Measurements from ENCODE around the gene MRPL21. TPM values are rescaled to one million over a fixed set of nuclear protein-coding genes. Genes with fewer than 3 reads are reported as not detected.

The MRPL21 gene
- total RNA-seq, 1 donor from 2014 or later, result 52.5 TPM

DNA sequence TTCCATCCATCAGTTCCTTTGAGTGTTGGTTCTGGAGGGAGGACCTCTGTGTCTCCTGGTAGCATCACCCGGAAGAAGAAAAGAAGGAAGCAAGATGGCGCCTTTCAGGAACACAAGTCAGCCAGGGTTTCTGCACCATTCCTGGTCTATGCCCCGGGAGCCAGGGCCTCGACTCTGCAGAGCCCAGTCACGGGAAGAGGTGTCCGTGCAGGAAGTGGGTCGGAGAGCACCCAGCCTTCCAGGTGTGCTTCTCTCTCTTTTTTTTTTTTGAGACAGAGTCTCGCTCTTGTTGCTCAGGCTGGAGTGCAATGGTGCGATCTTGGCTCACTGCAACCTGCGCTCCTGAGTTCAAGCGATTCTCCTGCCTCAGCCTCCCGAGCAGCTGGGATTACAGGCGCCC, 21.2 kb downstream of the MRPL21 start:
- Mint-ChIP-seq H3K27ac (no peak overlapping the region), H3K36me3 (peaks cover 15% of the 10 kb centered on the region), H3K4me3 (no peak overlapping the region), H3K27me3 (ENCODE audit: low read depth) (no peaks in the 10 kb centered on the region), H3K9me3 (no peaks in the 10 kb centered on the region), H3K4me1 (no peaks in the 10 kb centered on the region)
- DNase-seq (ENCODE audit: low spot score in 2 of 2, unreplicated experiment in 2 of 2), result no peak
- TF ChIP-seq, protein P1, sequence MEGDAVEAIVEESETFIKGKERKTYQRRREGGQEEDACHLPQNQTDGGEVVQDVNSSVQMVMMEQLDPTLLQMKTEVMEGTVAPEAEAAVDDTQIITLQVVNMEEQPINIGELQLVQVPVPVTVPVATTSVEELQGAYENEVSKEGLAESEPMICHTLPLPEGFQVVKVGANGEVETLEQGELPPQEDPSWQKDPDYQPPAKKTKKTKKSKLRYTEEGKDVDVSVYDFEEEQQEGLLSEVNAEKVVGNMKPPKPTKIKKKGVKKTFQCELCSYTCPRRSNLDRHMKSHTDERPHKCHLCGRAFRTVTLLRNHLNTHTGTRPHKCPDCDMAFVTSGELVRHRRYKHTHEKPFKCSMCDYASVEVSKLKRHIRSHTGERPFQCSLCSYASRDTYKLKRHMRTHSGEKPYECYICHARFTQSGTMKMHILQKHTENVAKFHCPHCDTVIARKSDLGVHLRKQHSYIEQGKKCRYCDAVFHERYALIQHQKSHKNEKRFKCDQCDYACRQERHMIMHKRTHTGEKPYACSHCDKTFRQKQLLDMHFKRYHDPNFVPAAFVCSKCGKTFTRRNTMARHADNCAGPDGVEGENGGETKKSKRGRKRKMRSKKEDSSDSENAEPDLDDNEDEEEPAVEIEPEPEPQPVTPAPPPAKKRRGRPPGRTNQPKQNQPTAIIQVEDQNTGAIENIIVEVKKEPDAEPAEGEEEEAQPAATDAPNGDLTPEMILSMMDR (IDR thresholded peaks at IDR 0.05; ENCODE audit: unreplicated experiment), result no peak

DNA sequence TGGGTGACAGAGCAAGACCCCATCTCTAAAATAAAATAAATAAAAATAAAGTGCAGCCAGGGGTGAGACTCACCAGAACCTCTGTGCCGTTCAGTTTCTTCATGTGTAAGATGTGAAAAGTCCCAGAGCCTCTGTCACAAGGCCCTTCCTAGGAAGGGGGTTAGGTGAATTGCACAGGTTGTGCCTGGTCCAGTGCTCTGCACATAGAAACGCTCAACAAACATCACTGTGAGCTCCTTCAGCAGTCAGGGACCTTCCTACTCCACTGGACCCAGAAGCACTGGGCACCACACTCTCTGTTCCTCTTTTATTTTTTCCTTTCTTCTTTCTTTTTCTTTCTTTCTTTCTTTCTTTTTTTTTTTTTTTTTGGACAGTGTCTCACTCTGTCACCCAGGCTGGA, 22.3 kb downstream of the MRPL21 start:
- H3K4me1 Mint-ChIP-seq, result no peaks in the 10 kb centered on the region
- no peaks in the 10 kb centered on the region for H3K27me3 Mint-ChIP-seq (ENCODE audit: low read depth)
- no peaks in the 10 kb centered on the region for H3K9me3 Mint-ChIP-seq
- TF ChIP-seq, protein P1 (IDR thresholded peaks at IDR 0.05; ENCODE audit: unreplicated experiment), result no peak
- H3K4me3 Mint-ChIP-seq, result no peak overlapping the region
- DNase-seq (ENCODE audit: low spot score in 2 of 2, unreplicated experiment in 2 of 2), result no peak
- H3K27ac Mint-ChIP-seq, result no peak overlapping the region
- peaks cover 13% of the 10 kb centered on the region for H3K36me3 Mint-ChIP-seq

GRCh38 chr11:68880851-68881250, 22.8 kb downstream of the MRPL21 start:
- DNase-seq (ENCODE audit: low spot score in 2 of 2, unreplicated experiment in 2 of 2), result no peak
- Mint-ChIP-seq H3K36me3 (peaks cover 13% of the 10 kb centered on the region), H3K4me1 (no peaks in the 10 kb centered on the region), H3K4me3 (no peak overlapping the region), H3K9me3 (no peaks in the 10 kb centered on the region), H3K27ac (no peak overlapping the region), H3K27me3 (ENCODE audit: low read depth) (no peaks in the 10 kb centered on the region)
- TF ChIP-seq, protein P1 (IDR thresholded peaks at IDR 0.05; ENCODE audit: unreplicated experiment), result no peak

- H3K4me1 Mint-ChIP-seq, result peaks cover 4% of the 10 kb centered on the region
- no peak for DNase-seq (ENCODE audit: low spot score in 2 of 2, unreplicated experiment in 2 of 2)
- peaks cover 5% of the 10 kb centered on the region for H3K36me3 Mint-ChIP-seq
- no peaks in the 10 kb centered on the region for H3K9me3 Mint-ChIP-seq
- no peaks in the 10 kb centered on the region for H3K27me3 Mint-ChIP-seq (ENCODE audit: low read depth)
- no peak overlapping the region for H3K4me3 Mint-ChIP-seq
- H3K27ac Mint-ChIP-seq, result no peak overlapping the region
- TF ChIP-seq, protein P1 (IDR thresholded peaks at IDR 0.05; ENCODE audit: unreplicated experiment), result no peak
Measured at GRCh38 chr11:68878022-68878421, 25.6 kb downstream of the MRPL21 start.

GRCh38 chr11:68872216-68873003, 31.2 kb downstream of the MRPL21 start:
- no peak overlapping the region for H3K27ac Mint-ChIP-seq
- peaks cover 29% of the 10 kb centered on the region for H3K4me1 Mint-ChIP-seq

More at GRCh38 chr11:68872216-68873003, 31.2 kb downstream of the MRPL21 start:
- Mint-ChIP-seq H3K9me3 (no peaks in the 10 kb centered on the region), H3K36me3 (no peaks in the 10 kb centered on the region), H3K27me3 (ENCODE audit: low read depth) (peaks cover 4% of the 10 kb centered on the region), H3K4me3 (no peak overlapping the region)
- DNase-seq (ENCODE audit: low spot score in 2 of 2, unreplicated experiment in 2 of 2), result no peak
- TF ChIP-seq, protein P1 (IDR thresholded peaks at IDR 0.05; ENCODE audit: unreplicated experiment), result no peak

Data from mesothelial cell of epicardium (in vitro differentiated cells).